ENCODE results near the gene SLC2A13.

DNA sequence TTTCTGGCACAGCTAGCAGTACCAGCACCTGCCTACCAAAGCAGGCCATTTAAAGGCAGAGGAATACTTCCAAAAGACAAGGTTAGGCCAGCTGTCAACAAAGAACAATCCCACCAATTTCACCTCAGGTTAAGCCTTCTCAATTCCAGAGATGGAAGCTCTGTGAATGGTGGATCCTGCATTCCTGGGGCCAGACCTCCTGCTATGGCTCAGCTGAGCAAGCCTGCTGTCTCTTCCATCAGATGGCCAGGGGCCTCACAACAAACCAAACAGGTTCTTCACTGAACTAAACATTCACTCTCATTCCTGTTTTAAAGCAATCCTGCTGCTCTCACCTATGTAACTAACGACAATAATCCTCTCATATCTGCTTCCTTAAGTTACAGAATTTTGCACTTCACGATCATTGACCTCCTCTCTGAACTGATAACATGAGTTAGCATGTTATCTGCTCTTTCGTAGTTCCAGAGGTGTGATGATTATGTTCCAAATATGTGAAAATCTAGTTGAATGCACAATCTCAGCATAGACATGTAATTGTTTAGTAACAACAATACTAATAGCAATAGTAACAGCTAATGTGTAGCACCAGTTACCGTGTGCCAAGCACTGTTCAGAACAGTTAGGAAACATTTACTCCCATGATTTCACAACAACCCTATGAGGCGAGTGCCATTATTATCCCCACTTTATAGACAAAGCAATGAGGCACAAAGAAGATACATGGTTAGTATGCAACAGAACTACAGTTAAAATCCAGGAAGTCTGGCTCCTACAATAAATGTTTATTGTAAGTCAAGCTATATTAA, 73.2 kb downstream of the SLC2A13 start:
- no peak for TF ChIP-seq CTCF (conservative IDR thresholded peaks at IDR 0.05 in 1 of 2, IDR thresholded peaks at IDR 0.05 in 1 of 2; ENCODE audit: extremely low read depth in 1 of 2, insufficient read depth in 1 of 2, low read depth in 1 of 2, low read length in 2 of 2)
- no peak for TF ChIP-seq EZH2 (IDR thresholded peaks at IDR 0.05; ENCODE audit: borderline replicate concordance, low read length)

All from mammary epithelial cell (primary cell).